CD1c-positive myeloid dendritic cell (primary cell): Measurements from ENCODE around the gene ILK.

Experiments
- DNase-seq: peaks from one replicate; pipeline ENCODE4 v3.0.0-alpha.2; 2016; ENCODE audit errors: extremely low spot score

The ILK gene

DNA sequence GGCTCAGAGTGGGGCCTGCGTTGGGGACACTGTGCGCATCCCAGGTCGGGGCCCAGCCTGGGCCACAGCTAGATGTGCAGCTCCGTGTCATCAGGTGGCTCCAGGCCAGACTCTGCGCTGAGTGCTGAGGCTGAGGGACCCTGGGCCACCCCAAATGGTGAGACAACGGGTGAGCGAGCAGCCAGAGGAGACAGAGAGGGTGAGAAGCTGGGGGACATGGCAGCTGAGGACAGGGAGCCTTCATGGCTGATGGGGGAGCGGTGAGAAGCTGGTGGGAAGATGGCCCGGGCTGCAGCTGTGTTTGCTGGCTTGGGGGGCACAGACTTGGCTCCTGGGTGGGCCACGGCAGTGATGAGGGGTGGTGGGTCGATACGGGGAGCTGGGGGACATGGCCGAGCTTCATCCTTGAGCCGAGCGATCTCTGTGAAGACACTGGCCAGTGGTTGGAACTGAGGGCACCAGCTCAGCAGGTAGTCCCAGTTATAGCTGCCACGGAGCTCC, 18.2 kb downstream of the ILK start:
- DNase-seq = no peak

DNA sequence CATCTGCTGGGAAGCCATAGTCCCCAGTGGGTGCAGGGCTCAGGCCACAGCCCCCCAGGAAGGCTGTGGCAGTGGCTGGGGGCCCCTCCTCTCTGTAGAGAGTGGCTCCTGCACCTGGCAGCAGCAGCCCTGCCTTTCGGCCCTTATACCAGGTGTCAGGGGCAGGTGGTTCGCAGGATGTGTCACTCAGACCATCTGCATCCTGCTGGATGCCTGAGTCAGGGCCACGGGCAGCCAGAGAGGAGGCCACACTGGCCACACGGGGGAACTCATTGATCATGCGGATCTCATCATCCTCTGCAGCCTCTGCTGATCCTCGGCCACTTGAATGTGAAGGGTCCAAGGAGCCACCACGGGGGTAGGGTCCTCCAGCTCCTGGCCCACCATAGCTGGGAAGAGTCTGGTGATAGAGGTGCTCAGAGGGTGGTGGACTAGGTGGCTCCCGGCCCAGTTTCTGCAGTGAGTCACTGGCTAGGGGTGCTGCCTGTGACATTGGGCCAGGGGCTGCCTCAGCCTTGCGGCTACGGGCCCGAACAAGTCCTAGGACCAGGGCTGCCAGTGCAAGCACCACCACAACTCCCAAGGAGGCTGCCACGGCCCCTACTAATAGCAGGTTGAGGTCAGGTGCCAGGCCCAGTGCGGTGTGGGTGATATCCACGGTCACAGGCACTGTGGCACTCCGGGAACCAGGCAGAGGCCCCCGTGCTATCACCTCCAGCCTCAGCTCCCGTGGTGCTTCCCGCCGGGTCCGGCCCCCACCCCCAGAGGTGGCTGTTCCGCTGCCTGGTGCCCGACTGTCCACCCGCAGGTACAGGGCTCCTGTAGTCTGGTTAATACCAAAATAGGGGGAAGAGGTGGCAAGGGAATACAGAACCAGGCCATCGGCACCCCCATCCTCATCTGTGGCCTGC, 18.9 kb downstream of the ILK start:
- no peak for DNase-seq

DNA sequence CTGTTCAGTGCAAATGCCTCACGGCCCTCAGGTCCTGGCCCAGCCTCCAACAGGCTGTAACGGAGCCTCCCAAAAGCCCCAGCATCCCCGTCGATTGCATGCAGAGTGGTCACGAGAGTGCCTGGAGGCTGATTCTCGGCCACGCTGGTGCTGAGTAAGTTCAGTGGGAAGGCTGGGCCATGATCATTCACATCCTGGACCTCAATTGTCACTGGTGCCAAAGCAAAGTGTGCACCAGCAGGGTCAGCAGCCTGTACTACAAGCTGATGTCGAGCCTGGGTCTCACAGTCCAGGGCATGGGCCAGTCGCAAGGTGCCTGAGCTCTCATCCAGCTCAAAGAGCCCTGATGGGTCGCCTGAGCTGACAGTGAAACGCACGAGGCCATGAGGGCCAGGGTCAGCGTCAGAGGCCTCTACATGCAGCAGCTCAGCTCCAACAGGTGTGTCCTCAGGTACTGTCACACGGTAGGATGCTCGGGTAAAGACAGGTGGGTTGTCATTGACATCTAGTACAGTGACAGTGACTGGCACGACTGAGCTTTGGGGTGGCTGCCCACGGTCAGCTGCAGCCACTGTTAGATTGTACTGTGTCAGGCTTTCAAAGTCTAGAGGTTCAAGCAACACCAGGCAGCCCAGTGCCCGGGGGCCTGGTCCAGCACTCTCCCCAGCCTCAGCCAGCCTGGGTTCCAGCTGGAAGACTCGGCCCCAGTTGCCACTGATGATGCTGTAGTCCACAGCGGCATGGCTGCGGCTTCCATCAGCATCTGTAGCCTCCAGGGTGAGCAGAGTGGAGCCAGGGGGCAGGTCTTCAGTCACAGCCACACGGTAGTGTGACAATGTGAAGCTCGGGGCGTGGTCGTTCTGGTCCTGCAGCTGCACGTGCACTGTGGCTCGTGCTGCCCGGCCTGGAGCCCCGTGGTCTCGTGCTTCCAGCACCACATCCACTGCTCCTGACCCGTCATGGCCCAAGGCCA, 20.1 kb downstream of the ILK start:
- no peak for DNase-seq

- DNase-seq = no peak
Observed at GRCh38 chr11:6625156-6625831, 21.7 kb downstream of the ILK start.

DNA sequence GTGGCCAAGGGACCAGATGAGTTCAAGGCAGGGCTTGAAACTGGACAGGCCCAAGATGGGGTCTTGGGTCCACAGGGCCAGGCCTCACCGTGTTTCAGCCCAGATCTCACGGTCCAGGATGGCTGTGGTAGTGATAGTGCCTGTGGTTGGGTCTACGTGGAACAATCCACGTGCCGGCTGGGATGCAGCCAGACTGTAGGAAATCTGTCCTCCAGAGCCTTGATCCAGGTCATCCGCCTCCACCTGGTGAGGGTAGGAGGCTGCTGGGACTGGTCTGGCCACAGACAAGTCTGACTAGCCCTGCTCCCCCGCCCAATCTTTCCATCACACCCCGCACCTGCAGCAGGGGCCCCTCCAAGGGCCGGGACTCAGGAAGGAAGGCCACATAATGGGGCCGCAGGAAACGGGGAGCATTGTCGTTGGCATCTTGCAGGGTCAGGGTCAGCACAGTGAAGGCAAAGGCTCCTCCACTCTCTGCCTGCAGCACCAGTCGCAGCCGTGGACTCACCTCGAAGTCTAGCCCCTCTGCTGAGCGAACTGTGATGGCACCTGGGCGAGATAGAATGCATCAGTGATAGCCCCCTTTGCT, 22.4 kb downstream of the ILK start:
- no peak for DNase-seq

DNA sequence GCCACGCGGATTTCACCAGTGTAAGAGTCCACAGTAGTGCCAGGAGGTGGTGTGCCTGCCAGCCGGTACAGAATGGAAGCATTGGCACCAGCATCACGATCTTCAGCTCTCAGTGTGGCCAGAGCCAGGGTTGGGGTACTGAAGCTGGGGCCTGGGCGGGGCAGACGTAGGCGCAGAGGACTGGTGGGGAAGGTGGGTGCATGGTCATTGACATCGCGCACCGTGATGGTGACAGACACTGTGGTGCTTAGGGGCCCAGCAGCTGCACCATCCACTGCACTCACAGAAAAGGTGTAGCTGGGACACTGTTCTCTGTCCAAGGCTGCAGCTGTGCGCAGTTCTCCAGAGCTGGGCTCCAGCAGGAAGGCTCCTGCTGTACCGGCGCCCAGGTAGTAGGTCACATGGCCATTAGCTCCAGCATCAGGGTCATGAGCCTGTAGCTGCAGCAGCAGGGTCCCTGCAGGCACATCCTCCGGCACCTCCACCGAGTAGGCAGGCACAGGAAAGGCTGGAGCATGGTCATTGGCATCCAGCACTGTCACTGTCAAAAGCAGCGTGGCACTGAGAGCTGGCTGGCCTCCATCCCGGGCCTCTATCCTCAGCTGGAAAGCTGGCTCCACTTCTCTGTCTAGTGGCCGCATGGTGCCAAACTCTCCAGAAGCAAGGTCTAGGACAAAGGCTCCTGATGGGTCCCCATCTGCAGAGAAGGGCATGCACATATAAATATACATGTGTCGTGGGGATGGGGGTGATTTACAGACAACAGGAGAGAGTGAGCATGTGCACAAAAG, 23.6 kb downstream of the ILK start:
- no peak for DNase-seq

DNA sequence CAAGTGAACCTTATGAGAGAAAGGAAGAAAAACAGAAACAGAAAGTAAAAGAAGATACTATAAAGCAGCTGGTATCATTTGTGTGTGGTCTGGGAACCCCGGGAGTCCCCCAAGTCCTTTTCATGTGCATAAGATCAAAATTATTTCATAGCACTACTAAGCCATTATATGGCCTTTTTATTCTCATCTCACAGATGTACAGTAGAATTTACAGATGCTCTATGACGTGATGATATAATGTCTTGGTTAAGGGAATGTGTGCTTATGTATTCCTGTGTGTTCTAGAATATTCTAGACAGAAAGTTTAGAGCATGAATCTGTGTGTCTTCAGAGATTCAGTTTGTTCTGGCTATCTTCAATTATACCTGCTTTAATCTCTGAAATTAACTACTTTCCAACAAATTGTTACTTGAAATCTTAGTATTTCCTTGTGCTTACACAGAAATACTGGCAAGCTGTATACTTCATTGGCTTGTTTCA, 24.2 kb downstream of the ILK start:
- no peak for DNase-seq

GRCh38 chr11:6628526-6628925, 25.0 kb downstream of the ILK start:
- DNase-seq = no peak

GRCh38 chr11:6629573-6629891, 26.0 kb downstream of the ILK start:
- DNase-seq = no peak

DNA sequence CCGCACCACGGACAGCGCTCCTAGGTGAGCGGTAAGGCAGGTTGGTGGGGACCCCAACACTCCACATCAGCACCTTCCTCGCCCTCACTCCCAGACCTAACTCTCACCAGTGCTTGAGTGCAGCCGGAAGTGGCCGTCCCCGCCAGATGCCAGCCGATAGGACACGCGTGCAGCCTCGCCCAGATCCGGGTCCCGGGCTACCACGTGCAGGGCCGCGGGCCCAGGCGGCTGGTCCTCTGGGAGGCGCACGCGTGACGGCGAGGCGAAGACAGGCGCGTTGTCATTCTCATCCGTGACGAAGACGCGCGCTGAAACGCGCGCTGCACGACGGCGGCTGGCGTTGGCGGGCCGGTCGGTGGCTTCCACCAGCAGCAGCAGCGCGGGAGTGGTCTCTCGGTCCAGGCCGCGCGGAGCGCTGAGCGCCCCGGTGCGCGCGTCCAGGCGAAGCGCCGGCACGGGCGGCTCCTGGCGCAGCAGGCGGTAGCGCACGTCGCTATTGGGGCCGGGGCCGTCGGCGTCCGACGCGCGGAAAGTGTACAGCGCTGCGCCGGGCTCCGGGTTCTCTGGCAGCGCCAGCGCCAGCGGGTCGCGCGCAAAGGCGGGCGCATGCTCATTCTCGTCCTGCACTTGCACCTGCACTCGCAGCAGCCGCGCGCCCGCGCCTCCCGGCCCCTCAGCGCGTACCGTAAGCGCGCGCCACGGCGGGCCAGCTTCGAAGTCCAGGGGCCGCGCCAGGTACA, 26.5 kb downstream of the ILK start:
- DNase-seq = no peak

DNA sequence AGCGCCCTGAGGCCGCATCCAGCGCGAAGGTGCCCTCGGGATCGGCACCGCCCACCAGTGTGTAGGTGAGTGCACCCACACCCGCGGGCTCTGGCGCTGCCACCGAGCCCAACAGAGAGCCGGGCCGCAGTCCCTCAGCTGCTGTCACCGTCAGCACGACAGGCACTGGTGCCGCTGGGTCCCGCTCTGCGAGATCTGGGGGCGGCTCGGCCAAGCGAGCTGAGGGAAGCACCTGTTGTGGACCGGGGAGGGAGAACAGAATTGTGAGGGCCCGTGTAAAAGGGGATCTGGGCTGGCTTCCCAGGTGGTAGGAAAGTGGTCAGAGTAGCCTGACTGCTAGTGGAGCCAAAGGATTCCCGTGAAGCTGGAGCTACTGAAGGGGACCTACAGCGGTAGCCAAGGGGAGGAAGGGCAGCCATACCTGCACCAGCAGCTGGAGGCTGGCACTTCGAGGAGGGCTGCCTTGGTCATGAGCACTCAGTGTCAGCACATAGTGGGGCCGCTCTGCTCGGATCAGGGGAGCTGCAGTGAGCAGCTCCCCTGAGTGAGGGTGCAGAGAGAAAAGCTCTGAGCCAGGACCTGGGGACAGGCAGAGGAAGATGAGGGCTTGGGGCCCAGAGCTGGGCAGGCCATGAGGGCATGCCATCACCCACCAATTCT, 27.2 kb downstream of the ILK start:
- no peak for DNase-seq

DNA sequence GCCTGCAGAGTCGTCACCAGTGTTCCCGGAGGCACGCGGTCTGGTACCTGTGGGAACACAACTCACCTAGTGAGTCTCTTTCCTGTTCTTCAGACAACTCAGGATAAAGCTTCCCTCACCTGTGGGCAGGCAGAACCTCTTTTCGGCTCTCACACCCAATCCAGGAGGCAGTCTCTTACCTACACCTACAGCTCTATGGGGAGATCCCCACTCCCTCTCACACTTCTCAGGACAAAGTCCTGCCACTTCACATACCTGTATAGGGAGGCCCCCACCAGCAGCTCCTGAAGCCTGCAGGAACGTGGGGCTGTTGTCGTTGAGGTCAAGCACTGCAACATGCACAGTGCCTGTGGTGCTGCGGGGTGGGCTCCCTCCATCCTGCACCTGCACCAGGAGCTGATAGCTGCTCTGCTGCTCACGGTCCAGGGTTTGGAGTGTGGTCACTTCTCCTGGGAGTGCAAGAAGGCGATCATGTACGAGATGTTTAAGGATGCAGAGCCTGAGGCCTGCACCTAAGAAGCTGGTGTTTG, 27.9 kb downstream of the ILK start:
- no peak for DNase-seq

GRCh38 chr11:6632116-6633073, 28.8 kb downstream of the ILK start:
- no peak for DNase-seq

GRCh38 chr11:6633422-6634408, 30.1 kb downstream of the ILK start:
- no peak for DNase-seq

GRCh38 chr11:6634534-6634933, 31.0 kb downstream of the ILK start:
- DNase-seq = no peak

GRCh38 chr11:6635082-6635932, 31.7 kb downstream of the ILK start:
- DNase-seq = peak; percentile 73
